ENCODE measurements around the gene ZKSCAN5.
"Not testable (repeated sequence)": the region's sequence is repeated elsewhere in the genome, so short reads cannot be mapped to it uniquely, and the experiment has no call there.

ZKSCAN5 gene

DNA sequence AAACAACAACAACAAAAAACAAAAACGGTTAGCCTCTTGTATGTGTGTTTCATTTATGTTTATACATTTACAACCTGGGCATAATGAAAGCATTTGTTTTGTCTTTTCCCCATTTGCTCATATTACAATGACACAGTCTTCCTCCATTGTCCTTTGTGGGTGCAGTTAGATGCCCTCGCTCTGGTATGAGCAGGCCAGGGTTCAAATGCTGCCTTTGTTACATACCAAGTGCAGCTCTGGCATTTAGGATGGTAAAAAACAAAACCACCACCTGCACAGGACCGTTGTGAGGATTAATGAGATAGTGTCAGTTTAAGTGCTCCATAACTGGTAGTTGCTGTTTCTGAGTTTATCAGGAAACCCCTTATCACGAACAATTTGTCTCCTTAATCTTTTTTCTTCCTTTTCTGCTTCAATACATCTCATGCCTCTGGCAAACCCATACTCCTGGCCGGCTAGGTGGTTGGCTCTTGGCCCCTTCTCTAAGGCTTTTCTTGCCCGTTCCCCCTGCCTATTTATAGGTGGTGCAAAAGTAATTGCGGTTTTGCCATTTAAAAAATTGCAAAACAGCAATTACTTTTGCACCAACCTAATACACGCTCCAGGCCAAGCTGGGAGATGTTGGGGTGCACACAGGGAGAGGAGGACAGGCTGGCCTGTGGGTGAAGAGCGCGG, 75.0 kb downstream of the ZKSCAN5 start:
- Mint-ChIP-seq H3K4me3 (peak overlapping the region; percentile 84), H3K27me3 (no peaks in the 10 kb centered on the region), H3K9me3 (no peaks in the 10 kb centered on the region), H3K27ac (peak overlapping the region; percentile 31), H3K36me3 (ENCODE audit: low read depth) (no peaks in the 10 kb centered on the region), H3K4me1 (ENCODE audit: low read depth) (peaks cover 17% of the 10 kb centered on the region)

DNA sequence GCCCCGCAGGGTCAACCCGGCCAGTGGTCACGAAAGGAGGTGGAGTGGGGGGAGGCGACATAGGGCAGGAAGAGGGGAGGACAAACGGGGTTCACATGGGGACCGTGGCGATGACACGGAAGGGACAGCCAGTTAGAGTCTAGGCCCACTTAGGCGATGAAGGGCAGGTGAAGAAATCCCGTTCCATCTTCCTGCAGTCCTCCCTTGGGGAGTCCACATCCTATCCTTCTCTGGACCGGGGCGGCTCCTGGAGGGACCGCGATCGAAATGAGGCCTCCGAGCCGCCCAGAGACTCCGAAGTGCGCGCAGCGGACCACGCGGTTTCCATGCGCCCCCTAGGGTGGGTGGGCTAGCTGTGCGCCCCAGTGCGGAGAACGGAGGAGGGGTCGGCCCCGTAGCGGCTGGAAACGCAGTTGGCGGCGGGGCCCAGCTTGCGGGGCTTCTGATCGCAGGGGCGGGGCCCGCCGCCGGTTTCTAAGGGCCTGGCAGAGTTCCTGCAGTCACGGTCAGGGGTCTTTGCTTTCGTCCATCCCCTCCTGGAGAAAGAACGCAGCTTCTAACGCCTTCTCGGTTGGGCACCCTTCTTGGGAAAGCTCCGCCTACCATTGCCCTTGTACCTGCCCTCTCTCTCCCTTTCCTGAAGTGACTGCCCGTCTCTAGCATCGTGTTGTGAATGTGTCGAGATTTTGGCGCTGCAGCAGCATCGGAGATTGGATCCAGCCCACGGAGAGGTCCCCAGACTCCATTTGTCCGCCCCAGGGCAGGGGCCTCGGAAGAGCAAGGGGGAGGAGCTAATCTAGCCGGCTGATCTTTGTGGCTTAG, 75.7 kb downstream of the ZKSCAN5 start:
- Mint-ChIP-seq H3K4me1 (ENCODE audit: low read depth) (peaks cover 17% of the 10 kb centered on the region), H3K36me3 (ENCODE audit: low read depth) (no peaks in the 10 kb centered on the region), H3K27ac (peak overlapping the region; percentile 85), H3K4me3 (peak overlapping the region; percentile 84), H3K9me3 (no peaks in the 10 kb centered on the region), H3K27me3 (no peaks in the 10 kb centered on the region)

DNA sequence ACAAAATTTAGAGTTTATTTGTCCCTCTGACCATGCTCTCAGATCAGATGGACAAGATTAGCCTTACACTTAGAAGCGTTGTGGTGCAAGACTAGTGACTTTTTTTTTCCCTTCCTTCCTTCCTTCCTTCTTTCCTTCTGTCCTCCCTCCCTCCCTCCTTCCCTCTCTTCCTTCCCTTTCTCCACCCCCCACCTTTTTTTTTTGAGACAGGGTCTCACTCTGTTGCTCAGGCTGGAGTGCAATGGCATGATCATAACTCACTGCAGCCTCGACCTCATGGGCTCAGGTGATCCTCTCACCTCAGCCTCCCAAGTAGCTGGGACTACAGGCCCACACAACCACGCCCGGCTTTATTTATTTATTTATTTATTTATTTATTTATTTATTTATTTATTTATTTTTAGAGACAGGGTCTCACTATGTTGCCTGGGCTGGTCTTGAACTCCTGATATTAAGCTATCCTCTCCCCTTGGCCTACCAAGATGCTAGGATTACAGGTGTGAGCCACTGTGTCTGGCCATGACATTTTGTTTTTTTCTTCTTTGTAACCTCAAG, 76.4 kb downstream of the ZKSCAN5 start:
- Mint-ChIP-seq H3K4me1 (ENCODE audit: low read depth) (peaks cover 17% of the 10 kb centered on the region), H3K27ac (peak overlapping the region; percentile 85), H3K4me3 (peak overlapping the region; percentile 84)
- not testable (repeated sequence) for H3K36me3 Mint-ChIP-seq (ENCODE audit: low read depth); H3K9me3 Mint-ChIP-seq; H3K27me3 Mint-ChIP-seq
